ENCODE results near the gene SQSTM1. TPM values are rescaled to one million over a fixed set of nuclear protein-coding genes. Genes with fewer than 3 reads are reported as not detected.

The SQSTM1 gene
- total RNA-seq, 1 experiment from 2014 or later, result 985 TPM

- in situ Hi-C loops (cut with HindIII; ENCODE audit: low pct_unique_long_range_greater_than_20kb, low sequenced_read_pairs), result no loop called here
- CTCF ChIA-PET, result interaction anchor here (0.8 kb wide), 1 partner anchor 15 kb away, joined by 3 read pairs; no protein-coding TSS in a partner anchor
Observed at GRCh38 chr5:179777456-179777855, 43.2 kb upstream of the SQSTM1 start.

DNA sequence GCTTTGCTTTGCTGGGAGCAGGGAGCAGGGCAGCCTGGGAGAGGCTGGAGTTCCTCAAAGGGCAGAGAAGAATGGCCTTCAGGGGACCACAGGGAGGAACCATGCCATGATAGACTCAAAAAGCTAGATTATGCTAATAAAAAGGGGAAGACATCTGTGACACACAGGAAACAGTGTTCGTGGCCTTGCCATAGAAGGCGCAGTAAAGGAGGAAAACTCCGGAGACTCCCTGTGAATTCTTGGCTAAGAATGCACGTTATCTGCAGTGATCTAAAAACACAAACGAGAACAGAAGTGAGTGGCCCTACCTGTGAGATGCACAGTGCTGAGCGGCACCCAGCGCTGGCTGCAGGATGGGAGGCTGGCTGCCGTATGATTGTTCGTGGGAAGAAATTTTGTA lies 42.8 kb upstream of the SQSTM1 start:
- TF ChIP-seq REST (IDR thresholded peaks at IDR 0.05; ENCODE audit: insufficient read depth in 1 of 2, low read depth in 2 of 2, low read length in 1 of 2), result no peak
- no peak for TF ChIP-seq TCF7L2 (IDR thresholded peaks at IDR 0.05; ENCODE audit: low read depth, low read length)
- TF ChIP-seq POLR2AphosphoS5 (IDR thresholded peaks at IDR 0.05; ENCODE audit: low read depth, low read length), result no peak
- no peak for TF ChIP-seq SIN3A (IDR thresholded peaks at IDR 0.05; ENCODE audit: borderline replicate concordance, insufficient read depth, low read depth, low read length)
- no peak for TF ChIP-seq CTCF (IDR thresholded peaks at IDR 0.05)
- ChIA-PET CTCF (interaction anchor here (0.8 kb wide), 1 partner anchor 15 kb away, joined by 3 read pairs; no protein-coding TSS in a partner anchor), POLR2A (no interaction called here)
- BruUV-seq (replicated peaks), result no TSS peak
- H3K27me3 ChIP-seq (ENCODE audit: control insufficient read depth, insufficient read depth, low read length), result no peaks in the 10 kb centered on the region
- H3K9me3 ChIP-seq (ENCODE audit: control insufficient read depth, insufficient read depth, low read depth, low read length), result no peaks in the 10 kb centered on the region
- H3K4me1 ChIP-seq (ENCODE audit: control insufficient read depth, insufficient read depth, low read length), result no peaks in the 10 kb centered on the region
- no peak overlapping the region for H3K27ac ChIP-seq (ENCODE audit: low read length)
- in situ Hi-C loops (cut with HindIII; ENCODE audit: low pct_unique_long_range_greater_than_20kb, low sequenced_read_pairs), result no loop called here
- no peak for DNase-seq (ENCODE audit: low read depth, low spot score)
- ATAC-seq, result no peak
- intact Hi-C loops (cut with micrococcal nuclease; ENCODE audit: unreplicated experiment), result no loop called here
- H3K4me3 ChIP-seq (ENCODE audit: low read depth in 2 of 2, low read length in 2 of 2), result no peak overlapping the region
- H3K36me3 ChIP-seq (ENCODE audit: control insufficient read depth, insufficient read depth, low read length), result no peaks in the 10 kb centered on the region

More at GRCh38 chr5:179777456-179777855, 43.2 kb upstream of the SQSTM1 start:
- POLR2A ChIA-PET, result no interaction called here
- H3K9me3 ChIP-seq (ENCODE audit: control insufficient read depth, insufficient read depth, low read depth, low read length), result no peaks in the 10 kb centered on the region
- no peak overlapping the region for H3K4me3 ChIP-seq (ENCODE audit: low read depth in 2 of 2, low read length in 2 of 2)
- DNase-seq (ENCODE audit: low read depth, low spot score), result no peak
- no peaks in the 10 kb centered on the region for H3K36me3 ChIP-seq (ENCODE audit: control insufficient read depth, insufficient read depth, low read length)
- TF ChIP-seq CTCF (IDR thresholded peaks at IDR 0.05) (no peak), POLR2AphosphoS5 (IDR thresholded peaks at IDR 0.05; ENCODE audit: low read depth, low read length) (no peak), SIN3A (IDR thresholded peaks at IDR 0.05; ENCODE audit: borderline replicate concordance, insufficient read depth, low read depth, low read length) (no peak), TCF7L2 (IDR thresholded peaks at IDR 0.05; ENCODE audit: low read depth, low read length) (no peak), REST (IDR thresholded peaks at IDR 0.05; ENCODE audit: insufficient read depth in 1 of 2, low read depth in 2 of 2, low read length in 1 of 2) (no peak)
- H3K27ac ChIP-seq (ENCODE audit: low read length), result no peak overlapping the region
- no peak for ATAC-seq
- no peaks in the 10 kb centered on the region for H3K4me1 ChIP-seq (ENCODE audit: control insufficient read depth, insufficient read depth, low read length)
- no peaks in the 10 kb centered on the region for H3K27me3 ChIP-seq (ENCODE audit: control insufficient read depth, insufficient read depth, low read length)
- intact Hi-C loops (cut with micrococcal nuclease; ENCODE audit: unreplicated experiment), result no loop called here
- BruUV-seq (replicated peaks), result no TSS peak

Measured in Panc1 (cell line).